SH-SY5Y (cell line): ENCODE measurements around the gene PML.

Experiments used
- GATA2 ChIP-seq: IDR thresholded peaks from 2 replicates; pipeline ENCODE4 v1.6.1; 2011; ENCODE audit warnings: mild to moderate bottlenecking, low read depth, low read length
- GATA3 ChIP-seq: IDR thresholded peaks from 2 replicates; pipeline ENCODE4 v1.6.1; 2011; ENCODE audit warnings: low read depth, mild to moderate bottlenecking, low read length, moderate library complexity

Gene PML

GRCh38 chr15:73954188-73955145 is 40.0 kb upstream of the PML start:
- TF ChIP-seq GATA2 = no peak
- TF ChIP-seq GATA3 = no peak

GRCh38 chr15:73955326-73955725 is 39.2 kb upstream of the PML start:
- TF ChIP-seq GATA3 (no peak), GATA2 (no peak)

- TF ChIP-seq GATA2 = no peak
- no peak for TF ChIP-seq GATA3
These were observed 38.4 kb upstream of the PML start for GRCh38 chr15:73955861-73956742.

GRCh38 chr15:73956743-73957135 is 37.8 kb upstream of the PML start:
- TF ChIP-seq GATA3 (no peak), GATA2 (no peak)

- TF ChIP-seq GATA3 = no peak
- no peak for TF ChIP-seq GATA2
These were observed 37.2 kb upstream of the PML start for GRCh38 chr15:73957276-73957675.

GRCh38 chr15:73957785-73958184 is 36.7 kb upstream of the PML start:
- no peak for TF ChIP-seq GATA3
- no peak for TF ChIP-seq GATA2

GRCh38 chr15:73959012-73959581 is 35.4 kb upstream of the PML start:
- no peak for TF ChIP-seq GATA3
- TF ChIP-seq GATA2 = no peak

GRCh38 chr15:73959801-73960200 is 34.7 kb upstream of the PML start:
- no peak for TF ChIP-seq GATA2
- TF ChIP-seq GATA3 = no peak

GRCh38 chr15:73962433-73962832 is 32.1 kb upstream of the PML start:
- TF ChIP-seq GATA3 (no peak), GATA2 (no peak)

GRCh38 chr15:73964736-73965093 is 29.8 kb upstream of the PML start:
- TF ChIP-seq GATA2 (no peak), GATA3 (no peak)

- TF ChIP-seq GATA3 (no peak), GATA2 (no peak)
These were observed 29.3 kb upstream of the PML start for GRCh38 chr15:73965094-73965757.

- TF ChIP-seq GATA2 = no peak
- no peak for TF ChIP-seq GATA3
These were observed 28.8 kb upstream of the PML start for GRCh38 chr15:73965758-73966113.

GRCh38 chr15:73968461-73968860 is 26.1 kb upstream of the PML start:
- no peak for TF ChIP-seq GATA2
- TF ChIP-seq GATA3 = no peak
